EH (cell line): Measurements from ENCODE around the gene PLCH1.

Source experiments
- DNase-seq: peaks from one replicate; pipeline ENCODE4 v3.0.0-alpha.2; 2015; ENCODE audit warnings: low read depth

Gene PLCH1

DNA sequence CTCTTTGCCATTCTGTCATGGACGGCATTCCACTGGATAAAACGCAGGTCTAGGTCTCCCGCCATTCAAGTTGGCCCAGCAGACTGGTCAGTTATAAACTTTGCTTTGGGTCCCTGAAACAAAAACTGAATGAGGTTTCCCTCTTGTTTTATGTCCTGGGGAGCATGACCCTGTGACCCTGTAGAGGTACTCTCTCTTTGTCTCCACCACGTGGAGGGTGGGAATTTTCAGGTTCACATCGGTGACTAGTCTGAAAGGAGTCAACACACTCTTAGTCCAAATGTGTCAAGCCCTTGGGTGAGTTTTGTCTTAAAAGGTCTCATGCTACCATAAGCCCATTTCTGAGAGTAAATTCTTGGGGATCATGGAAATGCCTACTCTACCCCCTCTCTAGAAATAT is 139.9 kb downstream of the PLCH1 start:
- DNase-seq = no peak

DNA sequence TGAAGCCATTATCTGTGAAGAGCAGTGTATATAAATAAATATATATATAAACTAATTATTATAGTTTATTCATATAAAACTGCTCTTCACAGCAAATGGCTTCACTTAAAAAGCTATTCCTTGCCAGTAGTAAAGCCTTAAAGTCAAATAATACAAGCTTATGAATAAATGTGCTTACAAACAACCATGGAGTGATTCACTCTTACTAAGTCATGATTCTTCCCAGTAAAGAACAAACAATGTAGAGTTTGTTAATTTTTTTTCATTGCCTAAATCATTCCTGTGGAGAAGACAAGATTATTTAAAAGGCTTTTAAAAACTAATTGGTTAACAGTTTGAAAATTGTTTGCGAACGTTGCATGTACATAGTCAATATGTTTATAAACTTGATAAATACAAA is 140.7 kb downstream of the PLCH1 start:
- no peak for DNase-seq

DNA sequence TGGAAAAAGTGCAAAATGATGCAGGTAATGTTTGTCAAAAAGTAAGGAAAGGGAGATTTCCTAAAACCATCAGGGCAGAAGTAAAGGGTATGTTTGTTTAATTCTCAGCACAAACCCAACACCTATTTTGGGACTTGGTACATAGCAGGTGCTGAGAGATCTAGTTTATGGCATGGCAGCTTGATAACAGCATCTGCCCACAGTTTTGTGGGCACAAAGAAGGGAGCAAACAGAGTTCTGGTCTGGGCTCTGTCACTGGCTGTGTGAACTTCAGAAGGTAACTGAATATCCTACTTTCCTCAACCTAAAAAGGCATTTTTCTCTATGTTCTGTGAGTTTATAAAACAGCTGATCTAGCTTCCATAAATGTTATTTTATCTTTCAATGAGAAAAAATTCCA is 141.6 kb downstream of the PLCH1 start:
- DNase-seq = no peak

DNA sequence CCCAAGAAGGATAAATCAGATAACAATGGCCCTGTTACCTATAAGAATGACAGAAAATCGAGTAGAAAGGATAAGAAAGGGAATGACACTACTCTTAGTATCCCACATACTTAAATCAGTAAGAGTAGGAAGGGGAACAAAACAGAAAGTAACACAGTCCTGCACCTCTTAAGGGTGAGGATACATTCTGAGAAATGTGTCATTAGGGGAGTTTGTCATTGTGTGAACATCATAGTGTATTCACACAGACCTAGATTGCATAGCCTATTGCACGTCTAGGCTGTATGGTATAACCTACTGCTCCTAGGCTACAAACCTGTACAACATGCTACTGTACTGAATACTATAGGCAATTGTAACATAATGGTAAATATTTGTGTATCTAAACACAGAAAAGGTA is 142.6 kb downstream of the PLCH1 start:
- no peak for DNase-seq

DNA sequence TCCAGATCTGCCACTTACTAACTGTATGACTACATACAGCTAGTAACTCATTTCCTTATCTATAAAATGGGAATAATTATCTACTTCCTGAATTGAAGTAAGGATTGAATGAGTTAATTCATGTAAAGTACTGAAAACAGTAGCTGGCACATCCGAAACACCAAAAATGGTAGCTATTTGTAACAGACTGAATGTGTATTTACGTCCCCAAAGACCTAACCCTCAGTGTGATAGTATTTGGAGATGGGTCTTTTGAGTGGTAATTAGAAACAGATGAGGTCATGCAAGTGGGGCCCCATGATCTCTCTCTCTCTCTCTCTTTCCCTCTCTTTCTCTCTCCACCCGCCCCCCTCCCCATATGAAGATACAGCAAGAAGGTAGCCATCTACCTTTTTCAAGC is 146.2 kb downstream of the PLCH1 start:
- DNase-seq = no peak

DNA sequence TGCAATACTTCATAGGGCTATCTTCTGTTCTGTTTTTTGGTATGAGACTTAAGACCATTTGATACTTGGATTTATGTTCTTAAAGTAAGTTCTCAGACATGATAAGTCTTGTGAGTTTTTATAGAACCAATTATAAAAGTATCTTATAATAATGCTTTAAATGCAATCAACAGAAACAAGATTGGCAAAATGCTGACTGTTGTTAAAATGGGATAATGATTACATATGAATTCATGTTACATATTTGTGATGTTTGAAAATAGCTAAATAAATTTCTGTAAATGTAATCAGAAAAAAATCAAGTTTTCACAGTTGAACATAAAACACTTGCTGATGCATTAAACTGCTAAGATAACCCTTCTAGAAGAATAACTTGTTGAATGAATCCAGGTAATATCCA is 148.3 kb downstream of the PLCH1 start:
- DNase-seq = no peak

DNA sequence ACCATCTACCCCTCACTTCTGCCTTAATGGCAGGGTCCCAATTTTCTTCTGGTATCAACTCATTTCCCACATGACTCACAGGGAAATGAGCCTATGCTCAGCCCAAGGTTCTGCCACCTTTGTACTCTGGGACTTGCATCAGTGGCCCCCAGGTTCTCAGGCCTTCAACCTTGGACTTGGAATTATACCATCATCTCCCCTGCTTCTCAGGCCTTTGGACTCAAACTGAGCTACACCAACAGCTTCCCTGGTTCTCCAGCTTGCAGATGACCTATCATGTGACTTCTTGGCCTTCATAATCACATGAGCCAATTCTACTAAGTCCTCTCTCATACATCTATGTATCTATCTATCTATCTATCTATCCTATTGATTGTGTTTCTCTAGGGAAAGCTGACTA is 149.5 kb downstream of the PLCH1 start:
- DNase-seq = no peak

DNA sequence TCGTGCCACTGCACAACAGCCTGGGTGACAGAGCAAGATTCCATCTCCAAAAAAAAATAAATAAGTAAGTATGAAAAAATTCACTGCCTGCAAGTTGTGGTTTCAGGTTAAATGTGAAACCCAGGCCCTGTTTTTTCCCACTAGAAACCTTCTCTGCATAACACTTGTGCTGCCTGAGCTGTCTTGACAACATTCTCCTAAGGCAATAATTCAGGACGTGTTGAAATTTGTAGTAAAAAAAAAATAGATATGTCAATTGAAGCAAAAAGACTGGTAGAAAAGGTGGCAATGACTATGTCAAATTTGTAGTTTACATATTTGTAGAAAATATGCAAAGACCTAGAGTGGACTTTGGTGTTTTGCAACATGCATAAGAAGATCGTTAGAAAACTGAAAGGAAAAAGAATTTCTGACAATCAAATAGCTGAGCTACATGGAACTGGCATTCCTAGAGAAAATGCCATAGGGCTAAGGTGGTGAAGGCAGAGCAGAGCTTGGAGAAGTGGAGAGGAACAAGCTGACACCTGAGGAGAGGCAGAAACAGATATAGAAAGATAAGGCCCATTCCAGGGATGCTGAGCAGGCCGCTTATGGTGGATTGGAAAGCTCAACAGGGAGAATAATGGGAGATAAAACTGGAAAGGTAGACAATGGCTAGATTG is 150.2 kb downstream of the PLCH1 start:
- DNase-seq = no peak

DNA sequence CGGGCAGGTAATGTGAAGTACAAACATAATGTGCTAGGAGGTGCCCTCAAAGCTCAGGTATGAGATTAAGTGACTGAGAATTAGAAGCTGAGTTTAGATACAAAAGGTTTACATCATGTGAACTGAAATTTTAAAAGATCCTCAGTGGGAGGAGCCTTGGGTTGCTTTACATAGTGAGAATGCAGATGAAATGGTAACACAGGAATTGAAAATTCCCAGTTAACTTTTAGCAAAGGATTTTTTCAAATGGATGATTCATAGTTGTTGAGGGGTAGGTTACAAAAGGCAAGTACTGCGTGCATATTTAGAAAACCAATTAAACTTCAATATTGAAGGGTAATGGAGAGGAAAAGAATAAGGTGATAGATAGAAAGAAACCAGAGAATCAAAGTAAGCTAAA is 157.3 kb downstream of the PLCH1 start:
- no peak for DNase-seq

DNA sequence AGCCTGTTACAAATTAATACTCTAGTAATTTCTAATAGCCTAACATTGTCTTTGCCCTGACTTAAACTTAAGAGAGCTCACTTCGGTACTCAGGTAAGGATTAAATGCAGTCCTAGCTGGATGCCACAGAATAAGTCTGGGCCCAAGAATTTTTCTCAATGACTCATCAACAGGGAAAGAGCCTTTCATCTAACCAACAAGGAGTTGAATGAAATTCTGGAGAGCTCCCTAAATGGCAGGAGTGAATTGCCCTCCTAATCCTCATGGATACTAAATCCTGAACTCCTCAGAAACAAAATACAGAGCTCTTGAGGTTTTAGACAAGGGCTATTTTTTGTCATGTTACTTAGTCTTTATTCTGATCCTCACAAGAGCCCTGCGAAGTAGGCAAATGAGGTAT is 159.5 kb downstream of the PLCH1 start:
- DNase-seq = no peak

DNA sequence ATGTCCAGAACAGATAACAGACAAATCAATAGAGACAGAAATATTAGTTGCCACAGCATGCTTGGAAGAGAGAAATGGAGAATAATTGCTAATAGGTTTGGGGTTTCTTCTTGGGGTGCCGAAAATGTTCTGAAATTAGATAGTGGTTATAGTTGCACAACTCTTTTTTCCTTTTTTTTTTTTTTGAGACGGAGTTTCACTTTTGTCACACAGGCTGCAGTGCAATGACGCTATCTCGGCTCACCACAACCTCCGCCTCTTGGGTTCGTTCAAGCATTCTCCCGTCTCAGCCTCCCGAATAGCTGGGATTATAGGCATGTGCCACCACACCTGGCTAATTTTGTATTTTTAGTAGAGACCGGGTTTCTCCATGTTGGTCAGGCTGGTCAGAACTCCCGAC is 163.3 kb downstream of the PLCH1 start:
- DNase-seq = no peak

DNA sequence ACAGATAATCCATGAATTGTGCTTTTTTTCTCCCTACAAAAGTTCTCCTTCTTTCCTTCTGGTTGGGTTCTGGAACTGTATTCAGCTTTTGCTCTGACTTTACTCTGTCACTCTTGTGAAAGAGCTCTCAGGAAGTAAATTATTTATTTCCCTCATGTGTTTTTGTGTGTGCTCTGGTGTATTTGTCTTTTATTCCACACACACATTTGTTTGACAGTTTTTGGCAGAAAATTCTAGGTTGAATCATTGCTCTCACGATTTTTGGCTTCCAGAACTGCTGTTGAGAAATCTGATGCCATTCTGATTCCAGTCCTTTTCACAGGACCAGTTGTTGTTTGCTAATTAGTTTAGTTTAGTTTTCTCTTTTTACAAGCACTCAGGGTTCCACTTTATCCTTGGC is 172.8 kb downstream of the PLCH1 start:
- no peak for DNase-seq

DNA sequence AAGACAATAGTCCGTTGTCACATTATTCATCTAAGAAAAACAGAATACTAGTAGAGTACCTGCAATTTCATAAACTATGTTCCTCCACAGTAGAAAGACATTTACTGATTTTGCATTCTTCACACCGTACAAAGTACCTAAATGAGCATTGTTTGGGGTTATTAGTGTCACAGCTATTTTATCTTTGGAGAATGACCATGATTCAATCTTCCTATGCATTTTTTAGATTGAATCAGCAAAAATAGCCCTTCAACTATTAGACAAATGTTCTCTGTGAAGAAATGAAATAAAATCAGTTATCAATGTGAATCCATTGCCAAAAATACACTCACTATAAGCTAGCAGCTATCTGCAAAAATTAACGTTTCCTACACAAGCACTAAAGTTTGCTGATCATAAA is 176.6 kb downstream of the PLCH1 start:
- DNase-seq = no peak

DNA sequence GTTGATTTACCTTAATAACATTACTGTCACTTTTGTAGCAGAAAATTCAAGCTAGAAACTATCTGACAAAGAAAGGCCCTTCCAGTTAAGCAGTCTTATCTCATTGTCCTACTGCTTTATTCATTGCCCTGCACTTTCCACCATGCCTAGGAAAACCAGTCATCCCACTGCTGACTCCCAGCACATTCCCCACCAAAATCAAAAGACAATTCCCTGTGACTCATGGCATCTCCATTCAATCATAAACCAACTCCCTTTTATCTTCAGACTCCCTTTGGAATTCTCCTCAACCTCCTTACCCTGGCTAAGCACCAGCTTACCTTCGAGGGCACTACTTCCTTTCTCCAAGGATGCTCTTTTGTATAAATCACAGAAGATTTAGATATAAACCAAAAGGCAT is 184.3 kb downstream of the PLCH1 start:
- DNase-seq = peak; percentile 1

DNA sequence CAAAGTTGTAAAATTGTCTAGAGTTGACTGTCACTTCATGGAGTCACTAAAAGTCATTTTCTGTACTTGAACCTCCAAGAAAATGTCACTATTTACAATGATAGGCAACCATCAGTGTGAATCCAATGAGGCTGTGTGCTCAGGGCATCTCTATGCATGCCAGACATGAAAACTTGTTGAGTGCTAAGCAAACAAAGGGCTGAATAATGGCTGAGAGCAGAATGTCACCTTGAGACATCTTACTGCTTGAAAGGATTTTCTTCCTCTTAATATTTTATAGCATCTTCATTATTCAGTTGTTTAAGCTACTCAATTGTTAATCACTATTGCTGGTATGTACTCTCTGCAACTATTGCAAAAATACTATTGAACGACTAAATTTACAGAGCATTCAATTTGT is 184.7 kb downstream of the PLCH1 start:
- DNase-seq = no peak

DNA sequence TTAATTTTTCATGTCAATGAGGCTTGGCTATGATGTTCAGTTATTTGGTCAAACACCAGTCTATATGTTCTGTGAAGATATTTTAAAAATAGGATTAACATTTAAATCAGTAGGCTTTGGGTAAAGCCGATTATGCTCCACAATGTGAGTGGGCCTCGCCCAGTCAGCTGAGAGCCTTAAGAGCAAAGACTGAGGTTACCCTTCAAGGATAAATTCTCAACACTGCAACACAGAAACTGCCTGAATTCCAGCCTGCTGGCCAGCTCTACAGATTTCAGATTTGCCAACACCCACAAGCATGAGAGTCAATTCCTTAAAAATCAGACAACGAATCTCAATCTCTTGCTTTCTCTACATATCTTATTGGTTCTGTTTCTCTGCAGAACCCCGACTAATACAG is 188.3 kb downstream of the PLCH1 start:
- no peak for DNase-seq

DNA sequence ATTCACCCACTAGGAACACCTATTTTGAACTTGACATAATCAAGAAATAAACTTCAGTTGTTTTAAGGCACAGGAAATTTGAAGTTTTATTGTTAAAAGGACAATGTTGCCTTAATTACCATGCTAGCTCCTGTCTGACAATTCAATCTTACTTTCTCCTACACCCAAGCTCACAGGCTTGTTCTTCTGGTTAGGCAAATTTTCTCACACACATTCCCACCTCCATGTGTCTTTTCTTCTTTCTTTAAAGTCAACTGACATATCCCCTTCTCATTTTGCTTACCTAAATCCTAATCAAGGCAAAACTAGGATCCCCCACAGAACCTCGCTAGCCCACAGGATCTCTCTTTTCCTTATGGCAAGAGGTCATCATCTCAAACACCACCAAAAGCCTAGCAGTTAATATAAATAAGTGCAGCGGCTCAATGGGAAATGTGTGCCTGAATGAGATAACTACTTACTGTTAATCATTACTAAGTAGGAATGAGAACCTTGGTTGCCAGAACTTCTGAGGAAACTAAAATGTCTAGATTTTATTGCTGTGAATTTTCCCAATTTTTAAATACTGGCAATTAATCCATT is 189.3 kb downstream of the PLCH1 start:
- DNase-seq = no peak

DNA sequence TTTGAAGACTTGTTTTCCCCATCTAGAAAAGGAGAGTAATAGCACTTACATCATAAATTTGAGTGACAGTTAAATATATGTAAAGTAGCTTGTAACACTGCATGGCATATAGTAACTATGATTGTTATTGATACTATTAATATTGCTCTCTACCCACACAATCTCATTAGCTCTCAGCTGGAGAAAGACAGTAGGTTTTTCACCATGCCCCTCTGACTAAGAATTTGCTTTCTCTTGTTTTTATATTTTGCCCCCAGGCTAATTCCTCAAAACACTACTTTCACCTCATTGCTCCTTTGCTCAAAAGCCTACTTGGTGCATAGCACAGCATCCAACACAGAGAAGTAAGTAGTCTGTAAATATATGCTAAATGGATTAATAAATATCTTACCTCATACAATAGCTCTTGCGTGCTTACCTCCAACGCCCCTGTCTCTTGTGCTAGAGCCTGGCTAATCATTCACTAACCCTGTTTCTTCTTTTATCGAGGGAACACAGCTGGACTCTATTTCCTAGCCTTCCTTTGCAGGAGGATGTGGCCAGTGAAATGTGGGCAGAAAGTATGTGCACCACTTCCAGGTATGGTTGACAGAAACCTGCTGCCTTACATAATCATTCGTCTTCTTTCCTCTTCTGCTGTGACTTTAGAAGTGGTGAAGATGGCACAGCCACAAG is 190.0 kb downstream of the PLCH1 start:
- no peak for DNase-seq

DNA sequence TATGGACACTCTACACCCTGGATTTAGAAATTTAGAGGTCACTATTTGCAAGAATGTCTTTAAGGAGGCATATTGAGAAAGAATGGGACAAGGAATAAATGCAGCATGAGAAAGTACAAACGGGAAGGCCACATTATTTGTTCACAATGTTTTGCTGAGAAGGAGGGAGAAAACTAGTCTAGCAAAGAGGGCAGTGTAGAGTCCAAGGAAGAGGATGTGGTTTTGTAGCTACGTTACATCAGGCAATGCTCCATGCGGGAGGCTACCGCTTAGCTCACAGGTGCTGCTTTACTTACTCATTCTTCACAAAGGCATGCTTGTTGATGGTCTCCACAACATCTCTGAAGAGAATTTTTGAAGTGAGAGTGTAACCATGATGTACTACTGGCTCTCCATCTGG is 191.1 kb downstream of the PLCH1 start:
- DNase-seq = no peak

DNA sequence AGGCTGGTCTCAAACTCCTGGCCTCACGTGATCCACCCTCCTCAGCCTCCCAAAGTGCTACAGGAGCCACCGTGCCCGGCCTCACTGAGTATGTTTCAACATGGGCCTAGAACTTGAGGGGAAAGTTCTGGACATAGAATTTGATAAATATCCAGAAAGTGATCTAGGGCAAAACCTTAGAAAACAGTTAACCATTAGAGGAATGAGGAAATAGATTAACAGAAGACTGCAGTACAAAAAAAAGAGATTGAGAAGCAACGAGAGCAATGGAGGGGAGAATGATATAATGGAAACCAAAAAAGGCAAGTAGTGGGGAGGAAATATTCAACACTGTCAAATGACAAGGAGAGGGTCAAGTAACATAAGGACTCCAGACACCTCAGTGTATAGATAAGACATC is 191.5 kb downstream of the PLCH1 start:
- DNase-seq = no peak

DNA sequence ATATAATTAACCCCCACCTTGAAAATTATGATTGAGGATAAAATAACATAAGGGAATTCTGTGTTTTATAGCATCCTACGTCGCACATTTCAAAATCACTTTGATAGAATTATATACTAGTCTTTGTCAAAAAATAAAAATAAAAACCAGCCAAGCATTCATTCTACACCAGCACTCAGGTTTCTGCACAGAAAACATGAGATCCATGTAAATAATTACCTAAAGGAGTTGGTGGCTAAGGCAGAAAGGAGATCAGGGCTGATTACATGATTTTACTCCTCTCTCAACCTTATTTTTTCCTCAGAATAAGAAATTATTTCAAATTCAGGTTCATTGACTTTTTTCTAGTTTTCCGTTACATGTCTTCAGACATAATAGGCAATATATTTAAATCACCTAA is 194.5 kb downstream of the PLCH1 start:
- no peak for DNase-seq

DNA sequence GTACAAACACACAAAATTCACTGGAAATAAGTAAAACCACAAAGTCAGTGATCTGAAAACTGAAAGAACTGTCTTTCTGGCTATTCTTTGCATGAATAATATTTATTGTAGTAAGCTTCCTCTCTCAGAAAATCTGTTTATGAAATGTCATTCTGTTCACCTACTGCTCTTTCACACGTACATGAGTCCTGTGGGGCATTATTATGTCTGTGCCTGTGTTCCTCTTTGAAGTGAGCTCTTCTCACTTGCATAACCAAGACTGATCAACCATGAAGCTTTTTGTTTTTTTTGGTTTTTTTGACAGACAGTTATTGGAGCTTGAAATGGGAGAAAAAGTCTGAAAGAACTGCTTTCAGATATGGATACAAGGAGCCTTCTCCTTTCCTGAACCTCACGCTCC is 195.8 kb downstream of the PLCH1 start:
- DNase-seq = no peak

DNA sequence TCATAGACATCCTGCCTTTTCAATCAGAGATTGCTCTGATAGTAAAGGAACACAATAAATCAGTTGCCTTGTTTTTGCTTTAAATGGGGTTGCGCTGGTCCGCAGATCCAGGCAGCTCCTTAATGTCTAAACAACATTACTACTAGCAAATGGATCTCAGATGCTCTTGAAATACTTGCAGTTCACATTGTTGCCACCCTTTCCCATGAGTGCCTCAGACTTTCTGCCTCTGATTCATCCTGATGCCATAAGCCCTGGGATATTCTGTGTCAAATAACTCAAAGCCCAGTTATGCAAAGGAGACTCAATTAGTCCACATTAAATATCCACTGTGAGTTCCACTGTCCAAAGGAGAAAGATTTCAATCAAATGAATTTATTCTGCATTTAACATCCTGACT is 196.7 kb downstream of the PLCH1 start:
- DNase-seq = peak; percentile 11

DNA sequence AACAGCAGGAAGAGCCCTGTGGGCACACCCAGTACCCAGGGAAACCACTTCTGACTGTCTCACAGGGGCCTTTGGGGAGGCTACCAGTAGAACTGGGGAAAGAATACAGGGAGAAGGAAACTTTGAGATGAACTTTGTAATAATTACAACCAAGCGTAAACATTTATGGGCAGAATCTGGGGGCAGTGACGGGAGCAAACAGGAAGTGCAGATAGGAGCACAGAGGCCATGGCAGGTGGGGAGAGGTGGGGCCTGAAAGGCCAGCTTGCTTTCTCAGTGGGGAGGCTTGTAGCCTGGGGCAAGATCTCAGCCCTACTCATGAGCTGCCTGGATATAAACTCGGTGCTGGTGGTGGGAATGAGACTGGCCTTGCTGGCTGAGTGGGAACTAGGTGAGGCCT is 209.8 kb downstream of the PLCH1 start:
- no peak for DNase-seq
